Activated naive CD4-positive, alpha-beta T cell treated with anti-CD3 and anti-CD28 coated beads, Interleukin-2, amount 50 U/mL, for 16 hours (primary cell): ENCODE measurements around the gene PAIP1.
"Not testable (repeated sequence)": the region's sequence is repeated elsewhere in the genome, so short reads cannot be mapped to it uniquely, and the experiment has no call there.

Experiments used
- DNase-seq: peaks from one replicate; pipeline ENCODE4 v3.0.0-alpha.2; 2020

Gene PAIP1

GRCh38 chr5:43514816-43515677 lies 41.8 kb downstream of the PAIP1 start, which contains the start of gene C5orf34:
Gene C5orf34 (minus strand): TSS chr5:43515148. CDS start chr5:43509339, 5,809 bp downstream.
- peak; percentile 93 for DNase-seq

GRCh38 chr5:43514471-43514815 lies 42.4 kb downstream of the PAIP1 start:
- DNase-seq, result peak; percentile 51

GRCh38 chr5:43514025-43514424 lies 42.9 kb downstream of the PAIP1 start:
- no peak for DNase-seq

- DNase-seq, result not testable (repeated sequence)
Observed at GRCh38 chr5:43511062-43511461, 45.8 kb downstream of the PAIP1 start.

- DNase-seq, result no peak
Observed at GRCh38 chr5:43498581-43498980, 58.3 kb downstream of the PAIP1 start.

GRCh38 chr5:43497311-43498104 lies 59.4 kb downstream of the PAIP1 start:
- DNase-seq, result no peak

GRCh38 chr5:43491326-43491725 lies 65.6 kb downstream of the PAIP1 start:
- no peak for DNase-seq

- no peak for DNase-seq
Observed at GRCh38 chr5:43486353-43486752, 70.5 kb downstream of the PAIP1 start.

- DNase-seq, result no peak
Observed at GRCh38 chr5:43485406-43485805, 71.5 kb downstream of the PAIP1 start.

- peak; percentile 87 for DNase-seq
Observed at GRCh38 chr5:43484106-43484849, 72.6 kb downstream of the PAIP1 start.

- peak; percentile 86 for DNase-seq
Observed at GRCh38 chr5:43483298-43484105, 73.4 kb downstream of the PAIP1 start, which contains the start of gene TMEM267. Gene TMEM267 (minus strand): TSS chr5:43483865. CDS start chr5:43453969, 29,896 bp downstream.

GRCh38 chr5:43482490-43483297 lies 74.2 kb downstream of the PAIP1 start:
- DNase-seq, result no peak
